ENCODE results near the gene PGAM1.
"Not testable (repeated sequence)": the region's sequence is repeated elsewhere in the genome, so short reads cannot be mapped to it uniquely, and the experiment has no call there.

PGAM1 gene

GRCh38 chr10:97474918-97475317 is 48.9 kb downstream of the PGAM1 start:
- Histone ChIP-seq H3K9ac (no peak overlapping the region), H3K27ac (no peak overlapping the region), H3K36me3 (ENCODE audit: insufficient read depth) (peaks cover 8% of the 10 kb centered on the region; the same call in 1 of the 2 replicates), H4K20me1 (ENCODE audit: insufficient read depth) (no peaks in the 10 kb centered on the region), H3K4me1 (ENCODE audit: low read depth, poor library complexity, severe bottlenecking) (peaks cover 8% of the 10 kb centered on the region), H2AFZ (ENCODE audit: low read depth) (no peak overlapping the region), H3K4me2 (no peak overlapping the region), H3K4me3 (IDR thresholded peaks at IDR 0.05; ENCODE audit: insufficient read depth, low read depth, low read length) (no peak overlapping the region), H3K27me3 (ENCODE audit: insufficient read depth, low read depth) (no peaks in the 10 kb centered on the region), H3K79me2 (ENCODE audit: insufficient read depth, low read depth) (no peaks in the 10 kb centered on the region)
- no peak for TF ChIP-seq CTCF (conservative IDR thresholded peaks at IDR 0.05; ENCODE audit: low read depth, low read length)

GRCh38 chr10:97475936-97476594 is 50.1 kb downstream of the PGAM1 start:
- Histone ChIP-seq H3K4me3 (IDR thresholded peaks at IDR 0.05; ENCODE audit: insufficient read depth, low read depth, low read length) (no peak overlapping the region), H3K4me2 (no peak overlapping the region), H3K27ac (no peak overlapping the region), H2AFZ (ENCODE audit: low read depth) (no peak overlapping the region), H4K20me1 (ENCODE audit: insufficient read depth) (no peaks in the 10 kb centered on the region), H3K36me3 (ENCODE audit: insufficient read depth) (peaks cover 8% of the 10 kb centered on the region; the same call in 1 of the 2 replicates), H3K27me3 (ENCODE audit: insufficient read depth, low read depth) (no peaks in the 10 kb centered on the region), H3K9ac (no peak overlapping the region), H3K79me2 (ENCODE audit: insufficient read depth, low read depth) (no peaks in the 10 kb centered on the region), H3K4me1 (ENCODE audit: low read depth, poor library complexity, severe bottlenecking) (no peaks in the 10 kb centered on the region)
- no peak for TF ChIP-seq CTCF (conservative IDR thresholded peaks at IDR 0.05; ENCODE audit: low read depth, low read length)

GRCh38 chr10:97479410-97479809 is 53.4 kb downstream of the PGAM1 start:
- not testable (repeated sequence) for H3K4me2 ChIP-seq; H3K4me1 ChIP-seq (ENCODE audit: low read depth, poor library complexity, severe bottlenecking); H2AFZ ChIP-seq (ENCODE audit: low read depth); H3K27me3 ChIP-seq (ENCODE audit: insufficient read depth, low read depth); H3K4me3 ChIP-seq (IDR thresholded peaks at IDR 0.05; ENCODE audit: insufficient read depth, low read depth, low read length); H3K79me2 ChIP-seq (ENCODE audit: insufficient read depth, low read depth); H4K20me1 ChIP-seq (ENCODE audit: insufficient read depth); H3K9ac ChIP-seq; H3K36me3 ChIP-seq (ENCODE audit: insufficient read depth); H3K27ac ChIP-seq

- H3K27ac ChIP-seq = no peak overlapping the region
- no peaks in the 10 kb centered on the region for H3K27me3 ChIP-seq (ENCODE audit: insufficient read depth, low read depth)
- no peak overlapping the region for H3K4me2 ChIP-seq
- H3K9ac ChIP-seq = no peak overlapping the region
- no peaks in the 10 kb centered on the region for H4K20me1 ChIP-seq (ENCODE audit: insufficient read depth)
- no peak overlapping the region for H3K4me3 ChIP-seq (IDR thresholded peaks at IDR 0.05; ENCODE audit: insufficient read depth, low read depth, low read length)
- no peak for TF ChIP-seq CTCF (conservative IDR thresholded peaks at IDR 0.05; ENCODE audit: low read depth, low read length)
- no peaks in the 10 kb centered on the region for H3K4me1 ChIP-seq (ENCODE audit: low read depth, poor library complexity, severe bottlenecking)
- H3K36me3 ChIP-seq (ENCODE audit: insufficient read depth) = peaks cover 8% of the 10 kb centered on the region; the same call in 1 of the 2 replicates
- H2AFZ ChIP-seq (ENCODE audit: low read depth) = no peak overlapping the region
- peaks cover 5% of the 10 kb centered on the region; the same call in 1 of the 2 replicates for H3K79me2 ChIP-seq (ENCODE audit: insufficient read depth, low read depth)
Measured at GRCh38 chr10:97479939-97480338, 53.9 kb downstream of the PGAM1 start.

- no peak overlapping the region for H2AFZ ChIP-seq (ENCODE audit: low read depth)
- H3K36me3 ChIP-seq (ENCODE audit: insufficient read depth) = peaks cover under 1% of the 10 kb centered on the region; the same call in 1 of the 2 replicates
- no peak overlapping the region for H3K27ac ChIP-seq
- H3K9ac ChIP-seq = no peak overlapping the region
- H3K4me2 ChIP-seq = no peak overlapping the region
- peaks cover under 1% of the 10 kb centered on the region for H3K4me1 ChIP-seq (ENCODE audit: low read depth, poor library complexity, severe bottlenecking)
- no peak overlapping the region for H3K4me3 ChIP-seq (IDR thresholded peaks at IDR 0.05; ENCODE audit: insufficient read depth, low read depth, low read length)
- H3K27me3 ChIP-seq (ENCODE audit: insufficient read depth, low read depth) = no peaks in the 10 kb centered on the region
- peaks cover 16% of the 10 kb centered on the region; the same call in 1 of the 2 replicates for H3K79me2 ChIP-seq (ENCODE audit: insufficient read depth, low read depth)
- TF ChIP-seq CTCF (conservative IDR thresholded peaks at IDR 0.05; ENCODE audit: low read depth, low read length) = no peak
- H4K20me1 ChIP-seq (ENCODE audit: insufficient read depth) = peaks cover 4% of the 10 kb centered on the region; the same call in 1 of the 2 replicates
Measured at GRCh38 chr10:97481071-97481470, 55.1 kb downstream of the PGAM1 start.

Data from KMS-11 (cell line).